Thyroid gland (tissue), 4 donors: ENCODE results near the gene KLF11. TPM values are rescaled to one million over a fixed set of nuclear protein-coding genes. Genes with fewer than 3 reads are reported as not detected.

Experiments
- DNase-seq, 2 donors: peaks; one replicate each; pipeline ENCODE4 v3.0.0-alpha.2; 2019
- H3K27ac ChIP-seq, 3 donors: fragments of 200-600 bp; sonication (generic); 1 replicate in 2 of 3; 2 replicates in 1 of 3; pipeline ENCODE4 v1.5.1; 2016 to 2019; ENCODE audit warnings: mild to moderate bottlenecking in 1 of 3, moderate library complexity in 1 of 3
- H3K27me3 ChIP-seq: fragments of 200-600 bp; sonication (generic); one replicate; pipeline ENCODE4 v1.5.1; 2019
- H3K36me3 ChIP-seq, 2 donors: fragments of 200-600 bp; sonication (generic); one replicate each; pipeline ENCODE4 v1.5.1; 2016 to 2019
- H3K4me1 ChIP-seq, 2 donors: fragments of 200-600 bp; sonication (generic); one replicate each; pipeline ENCODE4 v1.5.1; 2017 to 2019
- H3K4me3 ChIP-seq, 3 donors: fragments of 200-600 bp; sonication (generic); replicated peaks in 1 of 3; 1 replicate in 2 of 3; 2 replicates in 1 of 3; pipeline ENCODE4 v1.5.1; 2016; ENCODE audit warnings: mild to moderate bottlenecking in 1 of 3
- H3K9me3 ChIP-seq: fragments of 200-600 bp; sonication (generic); one replicate; pipeline ENCODE4 v1.5.1; 2017
- POLR2A ChIP-seq, 2 donors: fragments of 450-650 bp; IDR thresholded peaks; one replicate each; pipeline ENCODE4 v1.6.1; 2017; ENCODE audit warnings: antibody characterized with exemption in 2 of 2, mild to moderate bottlenecking in 2 of 2, moderate library complexity in 1 of 2
- WGBS, 2 donors: methylation state at CpG; one replicate each; pipeline ENCODE4 v1.1.5; 2017; 5-methylcytosine and 5-hydroxymethylcytosine counted together
- intact Hi-C: fragments of 100-400 bp; cut with DNase I; formaldehyde crosslinking; loops from one replicate; pipeline ENCODE4 v1.15.1; 2023
- total RNA-seq, 4 donors: library from RNA; depleted of rRNA; stranded (reverse); fragments of >200 nt; gene quantifications; one replicate each; pipeline ENCODE4 v1.2.3, GENCODE V29; 2016
- TF ChIP-seq, protein P1 (sequence below), 6 experiments: fragments of 200-600 bp in 3 of 6; fragments of 450-650 bp in 3 of 6; sonication (generic) in 3 of 6; IDR thresholded peaks; one replicate each; pipeline ENCODE4 v1.5.1; 2016 to 2019; ENCODE audit warnings: antibody characterized with exemption in 6 of 6, mild to moderate bottlenecking in 2 of 6, inconsistent platforms in 1 of 6, moderate library complexity in 1 of 6

The KLF11 gene
- total RNA-seq, 4 donors from 2014 or later = 11.2 to 44.2 (median 23.7) TPM

DNA sequence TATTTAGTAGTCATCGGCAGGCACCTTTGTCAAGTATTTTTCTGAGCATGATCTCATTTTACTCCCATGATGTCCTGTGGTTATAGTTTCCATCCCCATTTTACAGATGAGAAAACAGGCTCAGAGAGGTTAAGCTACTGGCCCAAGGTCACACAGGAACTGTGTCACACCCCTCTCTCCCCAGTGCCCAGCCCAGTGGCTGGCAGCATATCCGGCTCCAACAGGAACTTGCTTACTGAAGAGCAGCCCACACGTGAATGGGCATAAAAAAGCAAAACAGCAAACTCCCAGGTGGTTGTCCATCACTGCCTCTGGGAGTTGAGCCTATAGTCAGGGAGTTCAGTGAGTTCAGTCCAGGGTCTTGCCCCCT lies 8.3 kb upstream of the KLF11 start:
- intact Hi-C loops = no loop called here
- peaks cover 21 to 34% of the 10 kb centered on the region in 2 donors for H3K4me1 ChIP-seq
- 62 to 66% methylated on average over 3 of the region's 3 CpGs for WGBS, 2 donors

DNA sequence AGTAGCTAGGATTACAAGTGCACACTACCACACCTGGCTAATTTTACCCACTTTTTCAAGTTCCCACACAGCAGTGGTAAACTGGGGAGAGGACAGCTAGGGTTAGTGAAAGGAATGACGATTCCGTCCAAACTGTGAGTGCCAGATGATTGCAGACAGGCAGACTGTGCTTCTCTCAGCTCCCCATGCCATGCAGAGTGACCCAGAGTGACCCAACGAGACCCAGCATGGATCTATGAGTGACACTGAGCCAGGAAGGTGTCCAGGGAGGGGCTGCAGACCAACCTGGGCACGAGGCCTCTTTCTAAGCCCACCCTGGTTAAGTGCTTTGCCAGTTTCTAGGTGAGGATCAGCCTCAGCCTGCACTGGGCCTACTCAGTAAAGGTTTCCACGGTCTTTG lies 7.7 kb upstream of the KLF11 start:
- 57 to 72% methylated on average over 5 of the region's 5 CpGs for WGBS, 2 donors
- Histone ChIP-seq H3K9me3 (no peaks in the 10 kb centered on the region), H3K27ac (peak overlapping the region; percentile 48 to 78 (median 70)), H3K4me3 (no peak overlapping the region), H3K27me3 (no peaks in the 10 kb centered on the region), H3K4me1 (peaks cover 21 to 40% of the 10 kb centered on the region in 2 donors), H3K36me3 (no peaks in the 10 kb centered on the region)
- DNase-seq = no peak
- TF ChIP-seq POLR2A (IDR thresholded peaks at IDR 0.05) = no peak
- TF ChIP-seq, protein P1, sequence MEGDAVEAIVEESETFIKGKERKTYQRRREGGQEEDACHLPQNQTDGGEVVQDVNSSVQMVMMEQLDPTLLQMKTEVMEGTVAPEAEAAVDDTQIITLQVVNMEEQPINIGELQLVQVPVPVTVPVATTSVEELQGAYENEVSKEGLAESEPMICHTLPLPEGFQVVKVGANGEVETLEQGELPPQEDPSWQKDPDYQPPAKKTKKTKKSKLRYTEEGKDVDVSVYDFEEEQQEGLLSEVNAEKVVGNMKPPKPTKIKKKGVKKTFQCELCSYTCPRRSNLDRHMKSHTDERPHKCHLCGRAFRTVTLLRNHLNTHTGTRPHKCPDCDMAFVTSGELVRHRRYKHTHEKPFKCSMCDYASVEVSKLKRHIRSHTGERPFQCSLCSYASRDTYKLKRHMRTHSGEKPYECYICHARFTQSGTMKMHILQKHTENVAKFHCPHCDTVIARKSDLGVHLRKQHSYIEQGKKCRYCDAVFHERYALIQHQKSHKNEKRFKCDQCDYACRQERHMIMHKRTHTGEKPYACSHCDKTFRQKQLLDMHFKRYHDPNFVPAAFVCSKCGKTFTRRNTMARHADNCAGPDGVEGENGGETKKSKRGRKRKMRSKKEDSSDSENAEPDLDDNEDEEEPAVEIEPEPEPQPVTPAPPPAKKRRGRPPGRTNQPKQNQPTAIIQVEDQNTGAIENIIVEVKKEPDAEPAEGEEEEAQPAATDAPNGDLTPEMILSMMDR (IDR thresholded peaks at IDR 0.05) = no peak
- intact Hi-C loops = no loop called here

More for the DNA sequence above, 8.3 kb upstream of the KLF11 start:
- Histone ChIP-seq H3K27me3 (no peaks in the 10 kb centered on the region), H3K9me3 (no peaks in the 10 kb centered on the region), H3K4me3 (no peak overlapping the region), H3K27ac (peak overlapping the region in 1 of 3 donors; percentile 48), H3K36me3 (no peaks in the 10 kb centered on the region)
- TF ChIP-seq, protein P1 (IDR thresholded peaks at IDR 0.05) = no peak
- no peak for DNase-seq

DNA sequence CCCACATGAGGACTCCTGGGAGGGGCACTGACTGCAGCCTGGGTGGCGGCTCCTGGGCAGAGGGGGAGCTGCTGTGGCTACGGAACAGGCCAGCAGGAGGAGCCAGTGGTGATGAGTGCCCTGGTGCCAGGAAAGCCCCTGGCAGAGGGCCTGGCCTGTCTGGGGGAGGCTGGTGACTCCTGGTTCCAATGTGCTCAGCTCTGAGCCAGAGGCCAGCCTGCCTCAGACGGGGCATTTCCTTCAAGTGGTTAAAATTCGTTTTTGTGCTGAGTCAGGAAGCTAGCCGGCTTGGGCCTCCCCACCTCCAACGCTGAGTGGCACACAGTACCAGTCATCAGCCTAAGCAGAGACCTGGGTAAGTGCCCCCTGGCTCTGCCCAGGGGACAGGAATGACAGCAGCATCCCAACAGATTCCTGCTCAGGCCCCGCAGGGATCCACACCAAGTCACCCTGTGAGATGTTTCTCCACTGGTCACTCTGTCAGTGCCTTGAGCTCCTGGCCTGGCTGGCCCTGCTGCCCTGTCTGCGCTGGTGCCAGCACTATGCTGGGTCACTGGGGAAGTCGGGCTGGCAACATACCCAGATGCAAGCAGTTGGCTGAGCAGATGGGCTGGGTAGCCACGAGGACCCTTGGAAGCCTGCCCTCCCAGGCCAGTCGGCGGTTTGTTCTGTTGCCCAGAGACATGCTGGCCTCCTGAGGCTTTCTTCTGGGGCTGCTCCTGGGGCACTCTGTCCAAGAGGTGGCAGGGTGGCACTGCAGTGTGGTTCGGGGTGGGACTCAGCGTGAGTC lies 7.1 kb upstream of the KLF11 start:
- Histone ChIP-seq H3K36me3 (no peaks in the 10 kb centered on the region), H3K9me3 (no peaks in the 10 kb centered on the region), H3K4me3 (no peak overlapping the region), H3K27ac (peak overlapping the region; percentile 48 to 78 (median 70)), H3K4me1 (peaks cover 21 to 46% of the 10 kb centered on the region in 2 donors), H3K27me3 (no peaks in the 10 kb centered on the region)
- WGBS, 2 donors = 23 to 43% methylated on average over 8 to 10 of the region's 14 CpGs
- peak in 1 of 2 donors; percentile 9 for TF ChIP-seq POLR2A (IDR thresholded peaks at IDR 0.05)
- TF ChIP-seq, protein P1 (IDR thresholded peaks at IDR 0.05) = peak in 4 of 6 experiments; percentile 59 to 71 (median 64)
- peak; percentile 89 to 90 for DNase-seq
- intact Hi-C loops = no loop called here

DNA sequence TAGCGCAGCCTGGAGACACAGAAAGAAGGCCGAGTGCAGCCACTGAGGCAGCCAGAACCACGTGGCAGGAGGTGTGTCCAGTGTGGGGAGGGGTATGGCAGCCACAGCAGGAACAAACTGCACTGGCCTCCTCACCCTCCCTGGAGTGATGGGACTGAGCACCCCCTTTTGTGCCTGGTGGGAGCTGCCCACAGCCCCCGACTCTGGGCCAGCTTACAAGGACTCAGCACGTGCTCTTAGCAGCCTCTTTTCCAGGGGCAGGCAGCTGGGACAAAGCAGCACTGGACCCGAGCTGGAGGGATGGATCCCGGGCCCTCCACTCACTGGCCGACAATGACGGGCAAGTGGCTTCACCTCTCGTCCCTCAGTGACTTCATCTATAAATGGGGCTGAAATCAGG lies 5.2 kb upstream of the KLF11 start:
- Histone ChIP-seq H3K27me3 (no peaks in the 10 kb centered on the region), H3K36me3 (no peaks in the 10 kb centered on the region), H3K9me3 (no peaks in the 10 kb centered on the region), H3K4me1 (peaks cover 30 to 59% of the 10 kb centered on the region in 2 donors), H3K4me3 (no peak overlapping the region), H3K27ac (peak overlapping the region in 2 of 3 donors; percentile 48 to 57)
- intact Hi-C loops = no loop called here
- DNase-seq = no peak
- 78 to 82% methylated on average over 7 to 10 of the region's 10 CpGs for WGBS, 2 donors
- TF ChIP-seq, protein P1 (IDR thresholded peaks at IDR 0.05) = no peak
- TF ChIP-seq POLR2A (IDR thresholded peaks at IDR 0.05) = no peak

DNA sequence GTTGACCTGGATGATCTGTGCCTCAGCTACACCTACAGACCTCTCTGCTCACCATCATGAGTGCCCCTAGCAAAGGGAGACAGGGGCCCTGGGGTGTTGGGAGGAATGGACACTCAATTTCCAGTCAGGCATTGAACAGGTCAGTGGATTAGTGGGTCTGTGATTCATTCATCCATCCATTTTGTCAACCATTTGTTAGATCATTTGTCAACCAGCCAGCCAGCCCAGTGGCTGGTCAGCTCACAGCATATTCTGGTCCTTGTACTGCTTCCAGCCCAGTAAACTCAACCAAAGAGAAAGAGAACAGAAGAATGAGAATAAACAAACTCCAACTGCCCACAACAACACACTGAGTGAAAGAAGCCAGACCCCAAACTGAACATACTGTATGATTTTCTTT lies 4.6 kb upstream of the KLF11 start:
- no peak overlapping the region for H3K27ac ChIP-seq

More for the DNA sequence above, 4.6 kb upstream of the KLF11 start:
- no peak for DNase-seq
- Histone ChIP-seq H3K36me3 (no peaks in the 10 kb centered on the region), H3K27me3 (no peaks in the 10 kb centered on the region), H3K9me3 (no peaks in the 10 kb centered on the region), H3K4me3 (no peak overlapping the region), H3K4me1 (peaks cover 30 to 59% of the 10 kb centered on the region in 2 donors)
- intact Hi-C loops = no loop called here
- no peak for TF ChIP-seq POLR2A (IDR thresholded peaks at IDR 0.05)
- TF ChIP-seq, protein P1 (IDR thresholded peaks at IDR 0.05) = no peak
